H1 (cell line): Measurements from ENCODE around the gene KIAA1755.

Experiments
- CTCF ChIP-seq, 3 experiments: IDR thresholded peaks; 1 replicate in 2 of 3; 2 replicates in 1 of 3; pipeline versions ENCODE4 v1.5.1 to v1.6.1; 2011; ENCODE audit warnings: low read length in 3 of 3, mild to moderate bottlenecking in 3 of 3, inconsistent platforms in 2 of 3, low read depth in 1 of 3, moderate library complexity in 1 of 3; ENCODE audit not compliant: insufficient read depth in 1 of 3; ENCODE audit errors: control extremely low read depth in 1 of 3
- EZH2 ChIP-seq: fragments of 200-600 bp; sonication (generic); IDR thresholded peaks from 2 replicates; pipeline ENCODE4 v1.7.1; 2012; ENCODE audit warnings: low read depth, mild to moderate bottlenecking, moderate library complexity, low read length, inconsistent platforms; ENCODE audit not compliant: severe bottlenecking
- GABPA ChIP-seq: IDR thresholded peaks from 2 replicates; pipeline ENCODE4 v1.6.1; 2011; ENCODE audit warnings: mild to moderate bottlenecking, low read length, moderate library complexity, borderline replicate concordance; ENCODE audit not compliant: insufficient read depth
- MAFK ChIP-seq: IDR thresholded peaks from 2 replicates; pipeline ENCODE4 v1.6.1; 2012; ENCODE audit warnings: low read depth, mild to moderate bottlenecking, improper control_type of control experiment, low read length
- POLR2A ChIP-seq, 2 experiments: IDR thresholded peaks; 1 replicate in 1 of 2; 2 replicates in 1 of 2; pipeline ENCODE4 v1.6.1; 2011; ENCODE audit warnings: low read depth in 2 of 2, low read length in 2 of 2, mild to moderate bottlenecking in 2 of 2; ENCODE audit errors: control extremely low read depth in 1 of 2
- POLR2AphosphoS5 ChIP-seq: IDR thresholded peaks from 2 replicates; pipeline ENCODE4 v1.6.1; 2011; ENCODE audit warnings: low read depth, low read length
- POU5F1 ChIP-seq: IDR thresholded peaks from 2 replicates; pipeline ENCODE4 v1.6.1; 2011; ENCODE audit warnings: low read depth, mild to moderate bottlenecking, low read length, moderate library complexity
- RAD21 ChIP-seq, 2 experiments: IDR thresholded peaks in 1 of 2; conservative IDR thresholded peaks in 1 of 2; 2 replicates each; pipeline ENCODE4 v1.6.1; 2011; ENCODE audit warnings: low read depth in 2 of 2, low read length in 2 of 2, improper control_type of control experiment in 1 of 2, inconsistent platforms in 1 of 2, mild to moderate bottlenecking in 1 of 2, moderate library complexity in 1 of 2
- SRF ChIP-seq: IDR thresholded peaks from 2 replicates; pipeline ENCODE4 v1.6.1; 2011; ENCODE audit warnings: mild to moderate bottlenecking, low read depth, low read length, moderate library complexity
- TEAD4 ChIP-seq: IDR thresholded peaks from 2 replicates; pipeline ENCODE4 v1.6.1; 2012; ENCODE audit warnings: low read depth, low read length, inconsistent platforms, mixed read lengths

GRCh38 chr20:38203337-38203980, 57.1 kb downstream of the KIAA1755 start:
- TF ChIP-seq CTCF (IDR thresholded peaks at IDR 0.05; ENCODE audit: control extremely low read depth in 1 of 3, insufficient read depth in 1 of 3, low read depth in 1 of 3, low read length in 3 of 3) (no peak), GABPA (no peak), TEAD4 (no peak), POLR2A (IDR thresholded peaks at IDR 0.05; ENCODE audit: control extremely low read depth in 1 of 2, low read depth in 2 of 2, low read length in 2 of 2) (no peak), RAD21 (IDR thresholded peaks at IDR 0.05 in 1 of 2, conservative IDR thresholded peaks at IDR 0.05 in 1 of 2; ENCODE audit: low read depth in 2 of 2, low read length in 2 of 2) (no peak), MAFK (no peak), EZH2 (no peak), POLR2AphosphoS5 (no peak), SRF (0 out of 2 replicates have a peak, but pooled peaks have one; percentile 25), POU5F1 (no peak)
